CD4-positive, alpha-beta T cell treated with Interleukin-4 for 1 hour (primary cell): Measurements from ENCODE around the gene PDLIM4.

Experiments used
- DNase-seq, 2 donors: peaks; one replicate each; pipeline ENCODE4 v3.0.0-alpha.2; 2020 to 2022

PDLIM4 gene

DNA sequence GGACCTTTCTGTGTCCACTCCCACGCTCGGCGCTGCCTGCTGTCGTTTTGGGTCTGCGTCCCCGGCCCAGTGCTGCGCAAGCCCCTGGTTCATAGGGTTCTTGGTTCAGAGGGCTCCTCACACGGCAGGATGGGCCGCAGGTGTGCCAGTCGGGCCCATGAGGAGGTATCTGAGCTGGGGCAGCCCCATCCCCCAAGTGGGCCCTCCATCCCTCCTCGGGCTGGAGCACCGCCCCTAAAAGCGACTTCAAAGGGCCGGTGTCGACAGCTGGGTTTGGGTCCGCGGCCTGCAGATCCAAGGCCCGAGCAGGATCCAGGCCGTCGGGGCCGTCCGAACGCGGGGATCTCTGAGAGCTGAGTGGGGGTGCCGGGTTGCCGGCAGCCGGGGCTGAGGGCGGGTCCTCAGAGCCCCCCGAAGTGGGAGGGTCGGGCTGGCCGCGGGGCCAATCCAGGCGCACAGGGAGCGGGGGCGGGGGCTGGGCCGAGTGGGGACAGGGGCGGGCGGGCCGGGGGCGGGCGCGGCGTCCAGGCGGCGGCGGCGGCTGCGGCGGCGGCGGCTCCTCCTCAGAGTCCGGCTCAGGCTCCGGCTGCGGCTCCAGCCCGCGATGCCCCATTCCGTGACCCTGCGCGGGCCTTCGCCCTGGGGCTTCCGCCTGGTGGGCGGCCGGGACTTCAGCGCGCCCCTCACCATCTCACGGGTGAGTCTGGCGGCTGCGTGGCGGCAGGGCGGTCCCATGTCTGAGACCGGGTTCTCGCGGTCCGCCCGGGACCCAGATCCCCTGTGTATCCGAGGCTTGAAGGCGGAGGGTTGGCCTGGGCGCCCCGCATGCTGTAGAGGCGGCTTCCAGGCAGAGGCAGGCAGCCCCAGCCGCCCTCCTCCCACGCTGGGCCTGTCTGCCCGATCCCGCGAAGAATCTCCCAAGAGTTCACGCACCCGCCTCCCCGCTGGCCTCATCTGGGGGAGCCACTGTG, at the start of gene PDLIM4:
Gene PDLIM4, plus strand, starts transcription at position 566 of the 971 bp plus-strand sequence. Its CDS starts 39 bp downstream, at position 605.
- DNase-seq = peak in 1 of 2 donors; percentile 4

- DNase-seq = peak in 1 of 2 donors; percentile 6
Observed at GRCh38 chr5:132207778-132208177, 49.7 kb upstream of the PDLIM4 start.

DNA sequence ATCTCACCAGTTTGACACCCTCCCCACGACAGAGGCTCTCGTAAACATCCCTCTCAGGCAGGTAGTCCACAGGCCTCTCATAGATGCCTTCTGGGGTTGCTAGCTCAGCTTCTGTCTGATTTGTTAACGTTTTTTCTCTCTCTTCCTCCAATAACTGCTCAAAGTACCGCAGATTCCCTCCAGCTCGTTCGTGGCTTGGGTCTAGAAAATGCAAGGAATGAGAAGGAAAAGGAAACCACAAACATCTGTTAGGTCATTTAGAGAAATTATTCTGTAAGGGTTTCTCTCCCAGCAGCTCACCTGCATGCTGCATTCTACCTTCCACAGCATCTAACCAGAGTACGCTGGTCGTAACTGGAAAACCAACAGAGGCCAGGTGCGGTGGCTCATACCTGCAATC, 48.4 kb upstream of the PDLIM4 start:
- DNase-seq = no peak

GRCh38 chr5:132209901-132210545, 47.5 kb upstream of the PDLIM4 start:
- DNase-seq = no peak

DNA sequence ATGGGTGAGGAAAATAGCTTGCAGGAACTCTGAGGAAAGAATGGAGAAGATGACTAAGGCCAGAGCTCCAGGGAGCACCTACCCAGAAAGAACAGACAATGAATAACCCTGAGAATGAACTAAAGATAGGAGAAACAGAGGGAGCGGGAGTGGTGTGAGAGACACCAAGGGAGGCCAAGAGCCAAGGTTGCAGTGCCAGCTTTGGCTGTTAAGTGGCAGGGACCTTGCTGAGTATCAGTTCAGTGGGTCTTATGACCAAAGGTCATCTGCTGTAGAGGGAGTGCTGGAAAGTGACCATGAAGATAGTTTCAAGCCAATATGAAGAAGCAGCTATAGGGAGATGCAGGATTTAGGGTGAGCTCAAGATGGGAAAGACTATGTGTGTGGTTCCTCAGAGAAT, 46.6 kb upstream of the PDLIM4 start:
- no peak for DNase-seq

DNA sequence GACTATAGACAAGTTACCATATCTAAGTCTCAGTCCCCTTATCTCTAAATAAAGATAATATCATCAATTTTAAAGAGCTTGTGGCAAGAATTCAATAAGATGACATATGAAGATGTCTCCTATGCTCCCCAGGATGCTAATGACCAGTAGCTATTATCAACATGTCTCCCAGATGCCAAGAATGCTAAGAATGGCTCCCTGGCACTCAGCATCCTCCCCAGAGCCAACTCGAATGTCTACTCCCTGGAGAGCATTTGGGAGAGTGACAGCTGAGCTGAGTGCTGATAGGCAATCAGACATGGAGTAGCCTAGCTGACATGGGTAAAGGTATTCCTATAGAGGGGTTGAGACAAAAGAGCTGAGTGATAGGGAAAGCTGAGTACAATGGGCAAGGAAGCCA, 45.7 kb upstream of the PDLIM4 start:
- no peak for DNase-seq

- DNase-seq = no peak
Observed at GRCh38 chr5:132213666-132214065, 43.8 kb upstream of the PDLIM4 start.

DNA sequence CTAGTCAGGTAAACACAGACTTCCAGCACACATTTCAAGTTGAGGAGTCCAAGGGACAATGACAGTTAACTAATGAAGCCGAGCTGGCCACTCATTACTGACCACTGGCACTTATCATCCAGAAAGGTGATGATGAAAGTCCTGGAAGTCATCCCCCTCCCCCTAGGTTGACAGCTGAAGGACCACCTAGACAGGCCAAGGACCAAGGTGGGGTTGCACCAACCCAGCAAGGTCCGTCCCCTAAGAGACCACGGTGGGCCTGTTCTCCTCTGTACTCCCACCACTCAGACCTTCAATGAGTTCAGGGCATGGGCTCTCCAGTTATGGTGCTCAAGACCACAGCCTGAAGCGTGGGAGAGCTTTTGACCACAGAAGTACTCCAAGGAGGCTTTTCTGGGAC, 43.0 kb upstream of the PDLIM4 start:
- no peak for DNase-seq

DNA sequence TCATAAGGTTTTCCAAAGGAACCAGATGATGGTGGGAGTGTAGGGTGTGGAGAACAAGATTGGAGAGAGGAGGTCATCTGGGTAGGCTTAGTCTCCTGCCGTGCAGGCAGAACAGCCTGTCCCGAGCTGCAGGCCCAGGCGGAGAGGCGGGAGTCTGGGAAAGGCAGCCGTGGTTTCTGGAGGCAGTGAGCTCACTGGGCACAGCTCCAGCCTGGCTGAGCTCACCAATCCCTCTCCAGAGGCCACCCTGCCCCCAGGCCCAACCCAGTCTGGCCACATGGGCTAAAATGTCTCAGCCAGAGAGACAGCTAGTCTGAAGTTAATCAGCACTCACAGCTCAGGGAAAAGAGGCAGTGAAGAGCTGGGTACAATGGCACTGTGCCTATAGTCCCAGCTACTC, 42.2 kb upstream of the PDLIM4 start:
- DNase-seq = no peak

- DNase-seq = no peak
Observed at GRCh38 chr5:132218321-132218720, 39.2 kb upstream of the PDLIM4 start.

GRCh38 chr5:132219289-132219970, 38.1 kb upstream of the PDLIM4 start:
- no peak for DNase-seq

DNA sequence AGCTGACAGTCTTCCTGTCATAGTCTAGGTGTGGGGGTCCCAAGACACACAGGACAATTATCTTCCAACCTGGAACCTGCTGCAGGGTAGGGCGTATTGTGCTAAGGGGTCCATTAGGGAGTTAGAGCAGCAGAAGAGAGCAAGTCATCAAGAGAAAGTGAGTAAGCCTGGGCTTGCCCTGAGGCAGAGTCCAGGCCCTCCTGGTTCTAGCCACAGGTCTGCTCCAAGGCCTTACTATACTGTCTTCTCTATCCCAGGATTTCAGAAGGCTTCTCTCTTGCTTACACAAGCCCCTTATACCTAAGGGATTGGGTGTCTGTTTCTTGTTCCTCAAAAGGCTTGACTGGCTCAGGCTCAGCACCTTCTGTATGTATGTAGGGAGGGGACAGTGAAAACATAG, 37.5 kb upstream of the PDLIM4 start:
- DNase-seq = no peak

DNA sequence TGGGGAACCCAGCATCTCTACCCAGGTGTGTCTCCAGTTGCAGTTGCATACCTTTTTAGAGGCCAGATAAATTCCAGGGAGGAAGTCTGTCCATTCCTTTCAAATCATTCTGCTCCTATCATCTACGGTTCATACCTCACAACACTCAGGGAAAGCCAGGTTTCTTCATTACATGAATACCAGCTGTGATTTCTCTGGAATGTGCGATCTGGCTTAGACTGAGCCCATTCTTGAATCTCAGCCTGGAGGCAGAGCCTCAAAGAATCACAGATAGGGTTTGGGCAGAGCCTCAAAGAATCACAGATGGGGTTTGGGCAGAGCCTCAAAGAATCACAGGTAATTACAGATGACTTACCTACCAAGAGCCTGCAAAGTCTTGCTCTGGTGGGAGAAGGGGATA, 37.0 kb upstream of the PDLIM4 start:
- DNase-seq = no peak

DNA sequence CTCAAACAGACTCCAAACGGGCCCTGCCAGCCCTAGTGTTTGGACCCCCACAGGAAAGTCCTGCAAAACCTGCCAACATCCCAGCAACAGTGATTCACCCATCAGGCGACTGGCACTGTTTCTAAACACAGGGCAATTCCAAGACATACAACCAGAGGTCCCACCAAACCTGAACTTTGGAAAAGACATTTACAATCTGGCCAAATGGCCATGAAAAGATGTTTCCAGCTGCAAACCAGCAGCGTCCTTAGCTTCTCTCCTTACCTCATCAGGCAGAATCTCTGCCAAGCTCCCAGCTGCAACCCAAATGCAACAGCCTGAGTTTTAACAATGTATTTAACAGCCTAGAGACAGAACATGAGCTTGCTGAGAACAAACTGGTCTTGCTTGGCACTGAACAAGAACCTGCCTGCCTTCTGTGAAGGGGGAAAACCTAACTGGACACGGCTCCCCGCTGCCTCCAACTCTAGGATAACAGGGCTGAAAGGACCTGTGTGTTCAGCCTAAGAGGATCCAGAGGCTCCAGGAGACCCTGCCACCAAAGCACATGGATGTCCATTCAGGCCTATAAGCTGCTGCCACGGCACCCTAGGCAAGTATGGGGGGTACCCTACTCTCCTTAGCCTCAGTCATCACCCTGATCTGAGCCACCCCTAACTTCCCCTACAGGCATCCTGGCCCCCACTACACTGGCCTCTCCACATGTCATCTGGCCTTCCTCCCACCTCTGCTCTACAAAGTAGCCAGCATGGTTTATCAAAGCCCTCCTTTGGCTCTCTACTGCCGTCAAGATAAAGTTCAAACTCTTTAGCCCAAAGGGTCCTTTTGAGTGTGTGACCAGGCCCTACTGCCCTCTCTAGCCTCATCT, 35.5 kb upstream of the PDLIM4 start:
- no peak for DNase-seq

DNA sequence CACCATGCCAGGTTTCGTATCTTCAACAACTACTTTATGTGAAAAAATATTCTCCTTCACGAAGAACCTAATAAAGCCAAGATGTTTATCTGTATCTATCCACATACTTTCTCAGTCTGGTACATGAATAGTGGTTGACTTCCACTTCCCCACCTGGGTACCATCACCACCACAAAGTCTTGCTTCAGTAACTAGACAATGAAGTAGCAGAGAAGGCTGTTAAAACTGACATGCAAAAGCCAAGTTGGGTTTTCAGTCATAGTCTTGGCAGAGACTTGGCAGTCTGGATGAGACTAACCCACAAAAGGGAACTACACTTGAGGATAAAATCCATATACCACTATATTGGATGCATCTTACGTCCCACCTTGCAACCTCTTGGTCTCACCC, 34.9 kb upstream of the PDLIM4 start:
- DNase-seq = no peak

- no peak for DNase-seq
Observed at GRCh38 chr5:132223861-132224260, 33.6 kb upstream of the PDLIM4 start.

DNA sequence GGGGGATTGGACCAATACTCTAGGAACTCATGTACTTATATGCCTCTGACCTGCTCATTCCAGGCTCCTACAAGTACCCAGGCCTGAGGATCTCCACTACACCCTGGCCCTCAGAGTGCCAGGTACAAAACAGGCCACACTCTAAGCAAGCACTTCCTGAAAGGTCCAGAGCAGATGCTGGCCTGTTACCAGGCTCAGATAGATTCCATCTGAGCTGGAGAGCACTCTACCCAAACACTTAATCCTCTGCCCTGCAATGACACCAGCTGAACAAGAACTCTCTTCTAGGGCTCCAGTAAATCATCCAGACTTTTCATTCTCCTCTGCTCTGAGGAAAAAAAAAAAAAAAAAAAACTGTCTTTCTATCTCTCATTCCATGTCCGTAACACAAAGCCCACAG, 32.8 kb upstream of the PDLIM4 start:
- DNase-seq = no peak

GRCh38 chr5:132225165-132226032, 32.1 kb upstream of the PDLIM4 start:
- DNase-seq = peak in 1 of 2 donors; percentile 13

DNA sequence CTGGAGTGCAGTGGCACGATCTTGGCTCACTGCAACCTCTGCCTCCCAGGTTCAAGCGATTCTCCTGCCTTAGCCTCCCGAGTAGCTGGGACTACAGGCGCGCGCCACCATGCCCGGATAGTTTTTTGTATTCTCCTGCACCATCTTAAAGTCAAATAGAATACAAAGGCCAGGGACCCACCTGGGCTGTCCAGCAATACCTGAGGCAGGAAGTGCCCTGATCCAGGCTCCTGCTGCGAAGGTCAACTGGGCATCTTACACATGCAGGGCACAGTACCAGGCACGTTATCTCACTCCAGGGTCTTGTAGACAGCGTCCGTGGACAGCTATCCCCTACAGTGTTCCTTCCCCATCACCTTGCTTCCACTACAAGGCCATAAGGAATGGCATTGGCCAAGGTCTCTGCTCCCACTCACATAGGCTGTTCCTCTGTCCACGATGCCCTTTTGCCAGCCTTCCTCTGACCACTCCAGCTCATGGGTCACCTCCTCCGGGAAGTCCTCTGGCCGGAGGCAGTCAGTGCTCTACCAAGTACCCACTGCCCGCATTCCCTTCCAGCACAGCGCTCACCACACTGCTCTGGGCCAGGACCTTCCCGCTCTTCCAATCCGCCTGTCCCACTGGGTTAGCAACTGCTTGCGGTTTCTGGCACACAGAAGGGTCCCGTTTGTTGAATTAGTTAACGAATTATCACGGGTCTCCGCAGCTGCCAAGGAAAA, 30.8 kb upstream of the PDLIM4 start:
- no peak for DNase-seq

DNA sequence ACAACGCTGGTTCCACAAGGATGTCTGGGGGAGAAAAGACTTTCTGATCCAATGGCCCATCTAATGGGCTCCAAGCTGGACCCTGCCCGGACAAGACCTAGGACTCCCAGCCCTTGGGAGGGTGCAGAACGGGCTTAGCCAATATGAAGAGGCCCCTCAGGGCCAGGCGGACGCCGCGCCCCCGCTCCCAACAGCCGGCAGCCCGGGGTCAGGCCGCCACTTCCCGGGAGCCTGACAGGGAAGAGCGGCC, 30.3 kb upstream of the PDLIM4 start:
- no peak for DNase-seq
